Caki2 (cell line): ENCODE data around the gene CTSE. TPM values are rescaled to one million over a fixed set of nuclear protein-coding genes. Genes with fewer than 3 reads are reported as not detected.

Experiments used
- DNase-seq: peaks from one replicate; pipeline ENCODE4 v3.0.0-alpha.2; 2015; ENCODE audit warnings: low read depth
- in situ Hi-C: cut with HindIII; loops from 2 replicates; pipeline ENCODE4 v1.10.0; 2016; ENCODE audit warnings: low sequenced_read_pairs, low pct_unique_long_range_greater_than_20kb, mixed read lengths
- total RNA-seq: library from RNA; depleted of rRNA; stranded (reverse); fragments of >200 nt; shearing (Covaris generic); gene quantifications from 2 replicates; pipeline ENCODE4 v1.2.3, GENCODE V29; 2014; ENCODE audit warnings: low replicate concordance; rRNA removed

CTSE gene
- total RNA-seq, 1 experiment from 2014 or later = 0.54 TPM

DNA sequence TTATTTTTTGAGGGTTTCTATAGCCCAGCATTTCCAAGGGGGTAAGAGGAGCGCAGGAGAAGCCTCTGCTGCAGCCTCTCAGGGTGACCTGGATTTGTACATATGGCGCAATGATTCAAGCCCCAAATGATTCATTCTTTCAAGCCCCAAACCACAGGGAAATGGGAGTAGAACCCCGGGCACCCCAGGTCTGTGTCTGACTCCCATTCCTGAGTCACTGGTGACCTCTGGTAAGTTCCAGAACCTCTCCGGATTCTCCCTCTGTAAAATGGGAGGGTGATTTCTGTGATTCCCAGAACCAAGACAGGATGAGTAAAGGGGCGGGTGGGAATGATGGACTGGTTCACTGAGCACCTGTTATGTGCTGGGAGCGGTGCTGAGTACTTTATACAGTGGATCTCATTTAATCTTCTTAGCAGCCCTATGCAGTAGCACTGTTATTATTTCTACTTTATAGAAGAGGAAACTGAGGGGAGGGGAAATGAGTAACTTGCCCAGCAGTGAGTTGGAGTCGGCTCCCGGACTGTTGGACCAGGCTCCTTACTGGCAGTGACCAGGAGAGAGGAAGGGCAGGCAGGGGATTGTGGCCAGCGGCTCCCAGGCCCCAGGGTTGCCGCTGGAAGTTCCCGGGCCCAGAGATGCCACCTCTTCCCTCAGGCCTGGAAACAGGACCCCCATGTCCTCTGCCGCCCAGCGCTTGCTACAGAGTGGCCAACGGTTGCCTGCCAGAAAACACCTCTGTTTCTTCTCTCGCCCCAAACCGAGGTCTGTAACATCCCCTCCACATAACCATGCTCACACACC, 60.1 kb downstream of the CTSE start:
- in situ Hi-C loops = no loop called here

GRCh38 chr1:205962821-205963221, 60.9 kb downstream of the CTSE start:
- DNase-seq = no peak
- in situ Hi-C loops = no loop called here

More for the DNA sequence above, 60.1 kb downstream of the CTSE start:
- peak; percentile 32 for DNase-seq

- peak; percentile 40 for DNase-seq
- in situ Hi-C loops = no loop called here
Measured at GRCh38 chr1:205961991-205962820, 61.5 kb downstream of the CTSE start.

- in situ Hi-C loops = no loop called here
- peak; percentile 18 for DNase-seq
Measured at GRCh38 chr1:205961405-205961804, 62.3 kb downstream of the CTSE start.

GRCh38 chr1:205959789-205960188, 63.9 kb downstream of the CTSE start:
- in situ Hi-C loops = no loop called here
- DNase-seq = no peak

Other genes with a start within 250 kb of the CTSE start
- gene RAB29, start 248.4 kb downstream of the CTSE start, total RNA-seq = 2.0 and 4.0 TPM in 2 replicates
- 4.7 and 15.0 TPM in 2 replicates for gene SLC41A1, start 210.7 kb downstream of the CTSE start, total RNA-seq
- gene PM20D1, start 173.8 kb downstream of the CTSE start, total RNA-seq = not detected in 2 replicates
- gene SLC26A9, start 80.4 kb downstream of the CTSE start, total RNA-seq = not detected in 2 replicates
- gene RAB7B, start 20.5 kb downstream of the CTSE start, total RNA-seq = 1.1 and 1.4 TPM in 2 replicates
- gene RHEX, start 29.3 kb upstream of the CTSE start, total RNA-seq = 0.14 and 1.1 TPM in 2 replicates
- not detected in 2 replicates for gene AVPR1B, start 93.5 kb upstream of the CTSE start, total RNA-seq
- gene FAM72A, start 178.9 kb upstream of the CTSE start, total RNA-seq = 5.5 and 5.7 TPM in 2 replicates
- gene SRGAP2, start 179.6 kb upstream of the CTSE start, total RNA-seq = 21.6 and 28.9 TPM in 2 replicates